ENCODE measurements around the gene SGCG.
"Not testable (repeated sequence)": the region's sequence is repeated elsewhere in the genome, so short reads cannot be mapped to it uniquely, and the experiment has no call there.

SGCG gene

GRCh38 chr13:23292586-23292985 lies 111.8 kb downstream of the SGCG start:
- Histone ChIP-seq H3K27ac (ENCODE audit: low read length) (no peak overlapping the region), H3K4me3 (ENCODE audit: low read length) (no peak overlapping the region), H3K9me3 (ENCODE audit: insufficient read depth, low read depth, low read length) (no peaks in the 10 kb centered on the region; the same call in 1 of the 2 replicates), H3K9ac (ENCODE audit: low read depth, low read length) (no peak overlapping the region), H3K4me1 (ENCODE audit: insufficient read depth, low read length) (no peaks in the 10 kb centered on the region), H3K36me3 (ENCODE audit: insufficient read depth, low read depth, low read length) (no peaks in the 10 kb centered on the region), H3K27me3 (ENCODE audit: insufficient read depth, low read length) (no peaks in the 10 kb centered on the region)

DNA sequence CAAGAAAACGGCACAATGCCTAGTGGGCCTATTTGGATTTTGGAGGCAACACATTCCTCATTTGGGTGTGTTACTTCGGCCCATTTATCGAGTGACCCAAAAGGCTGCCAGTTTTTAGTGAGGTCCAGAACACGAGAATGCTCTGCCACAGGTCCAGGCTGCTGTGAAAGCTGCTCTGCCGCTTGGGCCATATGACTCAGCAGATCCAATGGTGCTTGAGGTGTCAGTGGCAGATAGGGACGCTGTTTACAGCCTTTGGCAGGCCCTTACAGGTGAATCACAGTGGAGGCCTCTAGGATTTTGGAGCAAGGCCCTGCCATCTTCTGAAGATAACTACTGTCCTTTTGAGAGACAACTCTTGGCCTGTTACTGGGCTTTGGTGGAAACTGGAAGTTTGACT lies 134.1 kb downstream of the SGCG start:
- H3K4me1 ChIP-seq (ENCODE audit: insufficient read depth, low read length); H3K9ac ChIP-seq (ENCODE audit: low read depth, low read length); H3K9me3 ChIP-seq (ENCODE audit: insufficient read depth, low read depth, low read length); H3K27me3 ChIP-seq (ENCODE audit: insufficient read depth, low read length); H3K27ac ChIP-seq (ENCODE audit: low read length); H3K36me3 ChIP-seq (ENCODE audit: insufficient read depth, low read depth, low read length); H3K4me3 ChIP-seq (ENCODE audit: low read length): not testable (repeated sequence)

DNA sequence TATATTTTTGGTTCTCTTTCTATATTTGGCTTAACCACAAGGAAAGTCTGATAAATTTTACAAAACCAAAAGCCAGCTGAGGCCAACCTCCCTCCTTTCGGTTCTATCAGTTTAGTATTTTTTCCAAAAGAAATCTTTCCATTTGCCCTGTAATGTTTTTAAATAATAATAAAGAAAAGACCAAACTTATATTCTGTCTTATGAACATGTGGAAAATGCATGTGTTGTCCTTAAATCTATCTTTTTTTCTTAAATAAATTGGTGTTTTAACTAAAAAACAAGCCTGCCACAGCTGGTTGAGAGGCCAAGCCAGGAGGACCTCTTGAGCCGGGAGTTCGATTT lies 139.1 kb downstream of the SGCG start:
- no peaks in the 10 kb centered on the region; the same call in 1 of the 2 replicates for H3K4me1 ChIP-seq (ENCODE audit: insufficient read depth, low read length)
- H3K9me3 ChIP-seq (ENCODE audit: insufficient read depth, low read depth, low read length) = no peaks in the 10 kb centered on the region
- no peak overlapping the region for H3K27ac ChIP-seq (ENCODE audit: low read length)
- H3K36me3 ChIP-seq (ENCODE audit: insufficient read depth, low read depth, low read length) = no peaks in the 10 kb centered on the region
- H3K27me3 ChIP-seq (ENCODE audit: insufficient read depth, low read length) = no peaks in the 10 kb centered on the region
- H3K9ac ChIP-seq (ENCODE audit: low read depth, low read length) = no peak overlapping the region
- no peak overlapping the region for H3K4me3 ChIP-seq (ENCODE audit: low read length)

DNA sequence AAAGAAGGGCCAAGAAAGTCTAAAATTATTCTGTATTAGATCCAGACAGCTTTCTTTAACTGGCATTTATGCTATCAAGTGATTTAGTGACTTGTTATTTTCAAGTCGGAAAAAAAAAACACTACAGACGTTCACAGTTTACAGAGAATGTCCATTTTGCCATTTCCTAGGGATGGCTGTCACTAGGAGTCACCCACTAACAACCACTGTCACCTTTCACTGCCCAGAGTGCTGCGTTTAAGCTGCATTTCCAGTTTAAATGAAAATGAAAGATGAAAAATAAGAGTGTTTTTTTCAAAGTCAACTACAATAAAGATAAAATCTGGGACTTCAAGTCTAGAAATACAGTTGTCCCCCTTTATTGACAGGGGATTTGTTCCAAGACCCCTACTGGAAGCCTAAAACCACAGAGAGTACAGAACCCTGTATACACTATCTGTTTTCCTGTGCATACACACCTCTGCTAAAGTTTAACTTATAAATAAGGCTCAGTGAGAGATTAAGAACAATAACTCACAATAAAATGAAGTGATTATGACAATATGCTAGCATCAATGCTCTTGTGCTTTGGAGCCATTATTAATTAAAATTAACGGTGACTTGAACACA lies 140.3 kb downstream of the SGCG start:
- no peak overlapping the region for H3K4me3 ChIP-seq (ENCODE audit: low read length)
- no peaks in the 10 kb centered on the region for H3K27me3 ChIP-seq (ENCODE audit: insufficient read depth, low read length)
- H3K9me3 ChIP-seq (ENCODE audit: insufficient read depth, low read depth, low read length) = no peaks in the 10 kb centered on the region
- H3K4me1 ChIP-seq (ENCODE audit: insufficient read depth, low read length) = no peaks in the 10 kb centered on the region; the same call in 1 of the 2 replicates
- H3K36me3 ChIP-seq (ENCODE audit: insufficient read depth, low read depth, low read length) = no peaks in the 10 kb centered on the region
- no peak overlapping the region for H3K9ac ChIP-seq (ENCODE audit: low read depth, low read length)
- H3K27ac ChIP-seq (ENCODE audit: low read length) = no peak overlapping the region

DNA sequence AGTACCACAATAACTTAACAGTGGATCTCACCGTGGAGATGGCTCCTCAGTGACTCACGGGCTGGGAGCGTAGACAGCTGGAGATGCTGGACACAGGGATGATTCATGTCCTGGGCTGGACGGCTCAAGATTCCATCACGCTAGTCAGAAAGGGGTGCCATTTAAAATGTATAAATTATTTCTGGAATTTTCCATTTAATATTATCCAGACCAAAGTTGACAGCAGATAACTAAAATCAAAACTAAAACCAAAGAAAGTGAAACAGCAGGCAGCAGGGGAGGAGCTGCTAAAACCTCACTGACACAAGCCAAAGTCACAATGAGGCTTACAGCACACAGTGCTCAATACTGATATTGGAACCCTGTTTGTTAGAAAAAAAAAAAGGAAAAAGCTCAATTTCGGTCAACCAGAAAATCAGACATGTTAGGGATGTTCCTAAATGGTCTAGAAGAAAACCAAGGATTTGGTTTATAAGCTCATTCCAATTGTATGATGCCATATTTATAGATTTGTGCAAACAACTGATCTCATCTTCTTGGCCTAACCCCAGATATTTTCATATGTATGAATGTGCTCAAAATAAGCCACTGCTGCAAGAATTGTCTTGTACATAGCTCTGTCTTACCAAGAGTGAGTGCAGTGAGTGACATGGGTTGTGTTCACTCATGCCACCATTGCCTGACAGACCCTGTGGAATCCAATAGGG lies 140.9 kb downstream of the SGCG start:
- no peak overlapping the region for H3K4me3 ChIP-seq (ENCODE audit: low read length)

GRCh38 chr13:23322353-23323336 lies 141.9 kb downstream of the SGCG start:
- Histone ChIP-seq H3K4me3 (ENCODE audit: low read length) (no peak overlapping the region), H3K9ac (ENCODE audit: low read depth, low read length) (no peak overlapping the region), H3K36me3 (ENCODE audit: insufficient read depth, low read depth, low read length) (no peaks in the 10 kb centered on the region), H3K27me3 (ENCODE audit: insufficient read depth, low read length) (no peaks in the 10 kb centered on the region), H3K9me3 (ENCODE audit: insufficient read depth, low read depth, low read length) (no peaks in the 10 kb centered on the region), H3K27ac (ENCODE audit: low read length) (no peak overlapping the region), H3K4me1 (ENCODE audit: insufficient read depth, low read length) (no peaks in the 10 kb centered on the region; the same call in 1 of the 2 replicates)

More for the DNA sequence above, 140.9 kb downstream of the SGCG start:
- no peaks in the 10 kb centered on the region for H3K27me3 ChIP-seq (ENCODE audit: insufficient read depth, low read length)
- H3K4me1 ChIP-seq (ENCODE audit: insufficient read depth, low read length) = no peaks in the 10 kb centered on the region; the same call in 1 of the 2 replicates
- H3K27ac ChIP-seq (ENCODE audit: low read length) = no peak overlapping the region
- H3K9ac ChIP-seq (ENCODE audit: low read depth, low read length) = no peak overlapping the region
- H3K9me3 ChIP-seq (ENCODE audit: insufficient read depth, low read depth, low read length) = no peaks in the 10 kb centered on the region
- H3K36me3 ChIP-seq (ENCODE audit: insufficient read depth, low read depth, low read length) = no peaks in the 10 kb centered on the region

GRCh38 chr13:23323946-23324709 lies 143.3 kb downstream of the SGCG start:
- Histone ChIP-seq H3K4me1 (ENCODE audit: insufficient read depth, low read length) (no peaks in the 10 kb centered on the region; the same call in 1 of the 2 replicates), H3K9me3 (ENCODE audit: insufficient read depth, low read depth, low read length) (no peaks in the 10 kb centered on the region), H3K4me3 (ENCODE audit: low read length) (no peak overlapping the region), H3K36me3 (ENCODE audit: insufficient read depth, low read depth, low read length) (no peaks in the 10 kb centered on the region), H3K27me3 (ENCODE audit: insufficient read depth, low read length) (no peaks in the 10 kb centered on the region), H3K27ac (ENCODE audit: low read length) (no peak overlapping the region), H3K9ac (ENCODE audit: low read depth, low read length) (no peak overlapping the region)

- peaks cover 3% of the 10 kb centered on the region; the same call in 1 of the 2 replicates for H3K9me3 ChIP-seq (ENCODE audit: insufficient read depth, low read depth, low read length)
- H3K27me3 ChIP-seq (ENCODE audit: insufficient read depth, low read length) = no peaks in the 10 kb centered on the region
- H3K27ac ChIP-seq (ENCODE audit: low read length) = no peak overlapping the region
- no peak overlapping the region for H3K4me3 ChIP-seq (ENCODE audit: low read length)
- 0 out of 2 replicates have a peak, but pooled peaks cover 4% of the 10 kb centered on the region for H3K36me3 ChIP-seq (ENCODE audit: insufficient read depth, low read depth, low read length)
- no peak overlapping the region for H3K9ac ChIP-seq (ENCODE audit: low read depth, low read length)
- no peaks in the 10 kb centered on the region; the same call in 1 of the 2 replicates for H3K4me1 ChIP-seq (ENCODE audit: insufficient read depth, low read length)
Measured at GRCh38 chr13:23325191-23325590, 144.4 kb downstream of the SGCG start.

- no peak overlapping the region for H3K9ac ChIP-seq (ENCODE audit: low read depth, low read length)
- H3K27me3 ChIP-seq (ENCODE audit: insufficient read depth, low read length) = no peaks in the 10 kb centered on the region
- peaks cover 54% of the 10 kb centered on the region for H3K9me3 ChIP-seq (ENCODE audit: insufficient read depth, low read depth, low read length)
- H3K36me3 ChIP-seq (ENCODE audit: insufficient read depth, low read depth, low read length) = peaks cover 47% of the 10 kb centered on the region
- no peak overlapping the region for H3K4me3 ChIP-seq (ENCODE audit: low read length)
- no peak overlapping the region for H3K27ac ChIP-seq (ENCODE audit: low read length)
- H3K4me1 ChIP-seq (ENCODE audit: insufficient read depth, low read length) = no peaks in the 10 kb centered on the region
Measured at GRCh38 chr13:23330356-23330755, 149.6 kb downstream of the SGCG start.

GRCh38 chr13:23339225-23339624 lies 158.4 kb downstream of the SGCG start:
- Histone ChIP-seq H3K4me1 (ENCODE audit: insufficient read depth, low read length) (no peaks in the 10 kb centered on the region), H3K9ac (ENCODE audit: low read depth, low read length) (no peak overlapping the region), H3K27ac (ENCODE audit: low read length) (no peak overlapping the region), H3K27me3 (ENCODE audit: insufficient read depth, low read length) (no peaks in the 10 kb centered on the region), H3K9me3 (ENCODE audit: insufficient read depth, low read depth, low read length) (peaks cover 79% of the 10 kb centered on the region), H3K36me3 (ENCODE audit: insufficient read depth, low read depth, low read length) (peaks cover 84% of the 10 kb centered on the region), H3K4me3 (ENCODE audit: low read length) (no peak overlapping the region)

GRCh38 chr13:23344931-23345595 lies 164.3 kb downstream of the SGCG start:
- peaks cover 78% of the 10 kb centered on the region for H3K36me3 ChIP-seq (ENCODE audit: insufficient read depth, low read depth, low read length)

More at GRCh38 chr13:23344931-23345595, 164.3 kb downstream of the SGCG start:
- Histone ChIP-seq H3K9me3 (ENCODE audit: insufficient read depth, low read depth, low read length) (peaks cover 20% of the 10 kb centered on the region), H3K27me3 (ENCODE audit: insufficient read depth, low read length) (no peaks in the 10 kb centered on the region), H3K4me3 (ENCODE audit: low read length) (no peak overlapping the region), H3K27ac (ENCODE audit: low read length) (no peak overlapping the region), H3K9ac (ENCODE audit: low read depth, low read length) (no peak overlapping the region), H3K4me1 (ENCODE audit: insufficient read depth, low read length) (no peaks in the 10 kb centered on the region)
